HG03135 (cell line): ENCODE measurements around the gene KRT3.
"Not testable (repeated sequence)": the region's sequence is repeated elsewhere in the genome, so short reads cannot be mapped to it uniquely, and the experiment has no call there.

ENCODE experiments used
- ATAC-seq: cut with Tn5 transposase; IDR thresholded peaks from one replicate; pipeline ENCODE4 v1.9.1; 2021; ENCODE audit warnings: mild to moderate bottlenecking, moderate library complexity; ENCODE audit not compliant: unreplicated experiment

The KRT3 gene

DNA sequence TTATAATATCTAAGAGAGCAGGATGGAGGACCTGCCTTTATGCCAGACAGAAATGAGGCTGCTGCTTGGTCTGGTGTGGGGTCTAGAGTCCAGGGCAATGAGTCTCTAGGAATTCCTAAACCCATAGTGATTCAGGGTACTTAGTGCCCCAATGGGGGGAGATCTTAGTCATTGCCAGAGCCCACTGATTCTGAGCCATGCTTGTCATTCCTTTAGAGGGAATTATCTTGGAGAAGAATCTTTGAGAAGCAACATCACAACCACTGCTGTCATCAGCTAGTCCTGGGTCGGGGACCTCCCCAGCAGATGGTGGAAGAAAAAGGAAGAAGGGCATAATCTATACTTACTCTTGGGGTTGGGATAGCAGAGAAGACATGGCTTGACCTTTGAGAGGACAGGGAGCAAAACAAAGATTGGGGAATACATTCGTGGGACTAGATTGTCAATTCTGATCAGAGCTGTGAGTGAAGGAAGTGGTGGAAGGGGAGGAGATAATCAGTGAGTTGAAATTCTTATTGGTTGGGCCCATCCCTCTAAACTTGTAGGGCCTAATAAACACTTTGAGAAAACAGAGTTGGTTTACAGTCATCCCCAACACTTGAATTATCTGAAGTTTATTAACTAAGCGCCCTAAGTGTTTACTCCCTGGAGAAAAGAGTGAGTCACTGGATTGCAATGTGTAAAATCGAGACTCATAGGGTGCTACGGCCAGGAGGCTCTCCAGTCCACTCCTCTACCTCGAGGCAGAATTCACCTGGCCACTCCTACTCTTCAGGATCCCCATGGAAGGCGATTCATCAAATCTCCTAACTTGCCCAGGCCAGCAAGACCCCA lies 3.0 kb upstream of the KRT3 start:
- ATAC-seq: no peak

DNA sequence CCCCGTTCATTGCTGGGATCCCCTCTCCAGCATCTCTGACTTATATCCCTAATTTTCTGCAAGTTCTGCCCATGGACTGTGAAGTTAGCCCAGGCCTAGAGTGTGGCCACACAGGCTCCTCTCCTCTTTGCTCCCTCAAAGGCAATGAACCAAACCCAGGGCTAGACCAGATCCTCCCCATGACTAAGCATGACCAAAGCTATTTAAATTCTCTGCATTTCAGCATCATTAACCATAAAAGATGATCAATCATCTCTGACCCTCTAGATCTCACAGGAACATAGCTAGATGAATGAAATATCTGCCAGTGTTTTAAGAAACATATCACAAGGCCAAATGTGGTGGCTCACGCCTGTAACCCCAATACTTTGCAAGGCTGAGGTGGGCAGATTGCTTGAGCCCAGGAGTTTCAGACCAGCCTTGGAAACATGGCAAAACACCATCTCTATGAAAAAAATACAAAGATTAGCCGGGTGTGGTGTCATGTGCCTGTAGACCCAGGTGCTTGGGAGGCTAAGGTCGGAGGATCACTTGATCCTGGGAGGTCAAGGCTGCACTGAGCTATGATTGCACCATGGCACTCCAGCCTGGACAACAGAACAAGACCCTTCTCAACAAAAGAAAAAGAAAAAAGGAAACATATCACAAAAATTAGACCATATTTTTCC lies 2.2 kb upstream of the KRT3 start:
- no peak for ATAC-seq

GRCh38 chr12:52797529-52797894 lies 1.6 kb upstream of the KRT3 start:
- no peak for ATAC-seq

DNA sequence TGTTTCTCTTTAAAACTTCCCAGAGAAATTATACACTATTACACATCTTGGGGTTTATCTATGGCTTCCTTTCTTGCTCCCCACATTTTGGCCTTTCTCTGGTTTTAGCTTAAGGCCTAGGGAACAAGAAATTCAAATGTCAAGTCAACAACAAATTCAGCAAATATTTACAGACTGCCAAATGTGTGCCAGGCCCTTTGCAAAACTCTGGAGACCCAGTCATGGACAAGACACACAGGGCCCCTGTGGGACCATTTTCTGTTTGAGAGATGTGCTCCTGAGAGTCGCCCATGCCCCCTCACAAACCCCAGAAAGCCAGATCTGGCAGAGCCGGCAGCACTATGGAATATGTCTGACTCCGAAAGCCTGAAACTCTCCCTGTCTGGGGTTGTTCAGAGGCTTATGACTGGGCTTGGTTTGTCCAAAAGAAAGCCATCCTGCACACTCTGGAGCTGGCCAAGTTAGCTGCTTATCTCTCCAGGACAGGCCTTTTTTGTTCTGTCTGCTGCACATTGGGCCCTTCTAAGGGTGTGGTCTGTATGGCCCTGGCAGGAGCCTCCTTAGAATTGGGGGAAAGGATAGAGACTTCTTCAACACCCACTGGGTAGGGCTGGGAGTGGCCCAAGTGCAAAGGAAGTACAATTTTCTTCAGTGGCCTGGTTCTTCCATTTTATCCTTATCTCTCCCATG lies 1.1 kb upstream of the KRT3 start:
- ATAC-seq: no peak

- ATAC-seq: no peak
These were observed 495 bp upstream of the KRT3 start for GRCh38 chr12:52796429-52796794.

DNA sequence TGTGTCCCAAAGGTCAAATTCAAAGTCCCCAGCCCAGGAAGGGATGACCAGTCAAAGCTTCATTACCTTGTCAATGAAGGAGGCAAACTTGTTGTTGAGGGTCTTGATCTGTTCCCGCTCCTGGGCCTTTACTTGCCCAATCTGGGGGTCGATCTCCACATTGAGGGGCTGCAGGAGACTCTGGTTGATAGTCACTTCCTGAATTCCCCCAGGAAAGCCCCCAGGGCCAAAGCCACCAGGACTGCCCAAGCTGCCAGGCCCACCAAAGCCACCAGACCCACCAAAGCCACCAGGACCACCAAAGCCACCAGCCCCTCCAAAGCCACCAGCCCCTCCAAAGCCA lies 614 bp downstream of the KRT3 start:
- not testable (repeated sequence) for ATAC-seq

DNA sequence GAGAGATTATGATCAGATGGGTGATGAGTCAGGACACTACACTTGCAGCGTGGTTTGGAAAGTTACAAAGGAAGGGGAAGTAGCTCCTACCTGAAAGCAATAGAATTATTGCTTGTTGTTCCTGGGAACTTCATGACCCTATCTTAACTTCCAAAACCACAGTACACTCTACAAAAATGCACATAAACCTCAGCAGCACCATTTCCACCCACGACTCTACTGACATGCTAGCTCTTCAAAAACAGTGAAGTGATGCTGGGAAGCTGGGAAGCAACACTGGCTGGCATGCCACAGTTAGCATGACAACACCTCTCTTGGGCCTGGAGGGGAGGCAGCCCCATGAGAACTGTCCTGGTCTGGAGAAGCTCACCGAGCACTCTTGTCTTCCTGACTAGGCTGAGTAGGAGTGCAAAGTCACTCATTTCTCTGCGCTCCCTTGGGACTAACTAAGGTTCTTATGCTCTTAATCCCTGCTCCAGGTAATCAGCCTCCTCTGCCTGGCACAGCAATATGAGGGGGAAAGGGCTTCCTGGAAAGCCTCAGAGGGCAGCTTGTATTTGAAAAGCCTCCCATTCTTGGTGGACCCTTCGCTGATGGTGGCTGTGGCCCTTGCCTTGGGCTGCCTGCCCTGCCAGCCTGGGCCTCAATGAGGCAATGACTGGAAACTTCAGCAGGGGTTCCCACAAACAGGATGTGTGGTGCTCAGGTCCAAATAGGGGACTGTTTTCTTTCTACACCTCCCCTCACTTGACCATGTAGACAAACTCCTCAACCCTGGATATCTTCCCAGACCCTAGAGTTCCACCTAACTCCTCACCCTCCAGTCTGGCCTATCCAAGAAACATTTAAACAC lies 1.2 kb downstream of the KRT3 start:
- ATAC-seq: no peak

DNA sequence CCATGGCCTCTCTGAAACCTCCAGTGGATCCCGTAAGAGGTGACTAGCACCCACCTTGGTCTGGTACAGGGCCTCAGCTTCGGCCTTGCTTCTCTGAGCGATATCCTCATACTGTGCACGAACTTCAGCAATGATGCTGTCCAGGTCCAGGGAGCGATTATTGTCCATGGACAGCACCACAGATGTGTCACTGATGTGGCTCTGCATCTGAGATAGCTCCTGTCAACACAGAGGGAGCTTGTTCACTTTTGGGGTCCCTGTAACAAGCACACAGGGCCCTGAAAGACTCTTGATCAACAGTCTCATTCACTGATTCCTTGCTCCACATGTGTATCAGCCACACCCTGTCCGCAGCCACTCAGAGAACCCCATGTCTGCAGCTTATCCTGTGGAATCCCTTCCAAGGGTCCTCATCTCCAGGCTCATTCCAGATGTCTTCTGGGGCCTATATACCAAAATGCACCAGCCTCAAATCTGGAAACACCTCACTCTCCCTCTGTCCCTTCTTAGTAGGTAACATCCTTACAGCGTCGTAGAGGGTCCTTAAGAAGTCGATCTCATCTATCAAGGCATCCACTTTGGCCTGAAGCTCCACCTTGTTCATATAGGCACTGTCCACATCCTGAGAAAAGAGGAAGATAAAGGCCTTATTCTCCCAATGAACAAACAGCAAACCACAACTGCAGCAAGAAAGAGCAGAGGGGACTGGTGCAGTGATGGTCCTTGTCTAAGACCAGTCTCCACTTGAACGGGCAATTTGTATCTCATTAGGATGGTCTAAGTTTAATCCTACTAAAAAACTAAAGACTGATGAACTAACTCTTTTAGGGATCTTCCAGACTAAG lies 3.5 kb downstream of the KRT3 start:
- ATAC-seq: no peak

GRCh38 chr12:52791271-52792184 lies 4.4 kb downstream of the KRT3 start:
- ATAC-seq: no peak

- no peak for ATAC-seq
These were observed 5.3 kb downstream of the KRT3 start for GRCh38 chr12:52790427-52791270.

DNA sequence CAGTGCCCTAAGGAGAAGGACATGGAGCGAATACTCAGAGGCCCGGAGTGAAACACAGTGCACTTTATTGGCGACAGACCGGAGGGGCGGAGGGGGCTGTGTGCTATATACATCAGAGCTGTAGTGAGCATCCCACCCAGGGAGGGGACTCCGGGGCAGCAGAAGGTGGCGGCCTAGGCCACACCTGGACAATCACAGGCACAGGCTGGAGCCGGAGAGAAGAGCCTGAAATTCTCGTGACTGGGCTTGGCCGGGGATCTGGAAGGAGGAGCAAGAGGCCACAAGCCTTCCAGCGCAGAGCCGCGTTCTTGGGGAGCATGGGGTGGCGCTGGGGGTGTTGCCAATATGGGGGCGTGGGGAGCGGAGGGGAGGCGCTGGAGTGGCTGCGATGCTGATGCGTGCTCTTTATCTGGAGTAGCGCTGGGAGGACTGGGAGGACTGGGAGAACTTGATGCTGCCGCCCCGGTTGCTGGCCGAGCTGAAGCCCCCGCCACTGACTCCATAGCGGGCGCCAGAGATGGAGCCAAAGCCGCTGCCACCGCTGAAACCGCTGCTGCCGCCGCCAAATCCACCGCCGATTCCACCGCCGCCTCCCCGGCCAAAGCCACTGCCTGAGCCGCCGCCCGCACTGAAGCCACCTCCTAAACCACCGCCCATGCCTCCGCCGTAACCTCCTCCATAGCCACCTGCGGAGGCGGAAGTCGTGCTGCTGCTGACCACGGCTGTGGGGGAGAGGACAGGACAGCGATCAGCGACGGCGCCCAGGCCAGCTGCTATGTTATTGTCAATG lies 6.1 kb downstream of the KRT3 start:
- no peak for ATAC-seq

GRCh38 chr12:52788876-52789636 lies 6.9 kb downstream of the KRT3 start:
- ATAC-seq: no peak

DNA sequence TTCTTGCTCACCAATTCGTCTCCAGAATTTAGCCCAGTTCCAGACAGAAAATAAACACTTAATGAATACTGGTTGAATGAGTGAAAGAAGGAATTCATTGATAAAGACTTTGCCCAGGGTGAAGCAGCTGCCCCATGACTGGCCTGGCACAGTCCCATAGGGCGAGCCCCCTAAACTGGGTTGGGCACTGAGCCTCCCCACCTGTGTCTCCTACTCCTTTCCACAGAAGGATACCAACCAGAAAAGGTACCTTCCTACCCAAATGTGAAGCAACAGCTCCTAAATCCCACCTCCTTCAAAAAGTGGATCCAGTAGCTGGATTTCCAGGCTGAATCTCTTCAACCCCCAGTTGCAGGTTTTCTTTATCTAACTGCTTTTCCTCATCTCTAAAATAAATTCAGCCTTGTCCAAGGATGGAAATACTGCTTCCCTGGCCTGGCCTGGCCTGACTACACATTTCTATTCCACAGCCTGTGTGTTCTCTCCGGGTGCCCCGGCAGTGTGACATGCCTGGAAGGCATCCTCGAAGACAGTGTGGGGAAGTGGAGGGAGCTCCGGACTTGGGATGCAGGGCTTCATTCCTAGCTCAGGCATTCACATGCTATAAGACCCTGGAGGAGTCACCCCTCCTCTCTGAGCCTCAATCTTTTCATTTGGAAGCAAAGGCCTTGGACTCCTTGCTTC lies 7.6 kb downstream of the KRT3 start:
- ATAC-seq: no peak

DNA sequence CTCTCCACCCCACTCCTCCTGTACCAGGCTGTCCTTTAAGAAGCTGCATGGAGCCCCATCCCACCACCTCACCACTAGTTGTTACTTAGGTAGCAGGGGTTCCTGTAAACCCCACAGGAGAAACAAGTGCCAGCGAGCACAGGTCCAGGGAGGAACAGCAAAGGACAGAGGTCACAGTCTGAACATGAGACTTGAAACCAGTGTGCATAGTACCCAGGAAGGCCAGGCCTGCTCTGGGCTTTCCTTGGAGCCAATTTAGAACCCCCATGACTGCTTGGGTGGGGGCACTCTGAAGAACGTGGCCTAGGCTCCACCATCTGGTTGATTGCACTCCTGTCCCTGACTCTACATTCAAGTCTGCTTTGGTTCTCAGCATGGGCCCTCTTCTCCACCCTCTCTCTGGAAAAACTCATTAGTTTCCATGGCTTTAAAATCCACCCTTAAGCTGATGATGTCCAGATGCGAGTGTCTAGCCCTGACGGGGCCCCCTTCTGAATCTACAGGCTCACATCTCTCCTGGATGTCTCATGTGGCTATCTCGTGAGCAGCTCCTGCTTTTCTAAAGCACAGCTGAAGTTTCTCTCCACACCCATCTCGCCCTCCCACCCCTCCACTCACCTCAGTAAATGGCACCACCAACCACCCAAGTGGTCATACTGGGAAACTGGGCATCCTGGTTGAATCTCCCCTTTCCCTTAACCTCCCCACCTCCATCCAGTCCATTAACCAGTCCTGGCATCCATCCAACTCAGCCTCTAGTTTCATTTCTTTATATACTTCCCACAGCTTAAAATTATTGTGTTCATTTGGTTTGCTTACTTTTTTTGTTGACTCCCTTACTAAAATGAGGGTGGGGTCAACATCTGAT lies 8.4 kb downstream of the KRT3 start:
- ATAC-seq: no peak

GRCh38 chr12:52784909-52785308 lies 11.0 kb downstream of the KRT3 start:
- no peak for ATAC-seq
